Neutrophil (primary cell): ENCODE data around the gene ASTN1.

Source experiments
- H3K27ac ChIP-seq: fragments of 200-600 bp; sonication (generic); 2 replicates; pipeline ENCODE4 v1.5.1; 2016; ENCODE audit warnings: mild to moderate bottlenecking, moderate library complexity
- H3K27me3 ChIP-seq: fragments of 200-600 bp; sonication (generic); 2 replicates; pipeline ENCODE4 v1.6.0; 2016; ENCODE audit warnings: mild to moderate bottlenecking
- H3K36me3 ChIP-seq: fragments of 200-600 bp; sonication (generic); 2 replicates; pipeline ENCODE4 v1.5.1; 2017
- H3K4me1 ChIP-seq, 2 experiments: fragments of 200-600 bp in 1 of 2; sonication (generic) in 1 of 2; 1 replicate in 1 of 2; 2 replicates in 1 of 2; pipeline versions ENCODE4 v1.5.1 to v1.6.1; 2013 to 2016; ENCODE audit warnings: low read depth in 1 of 2, low read length in 1 of 2, mild to moderate bottlenecking in 1 of 2, moderate library complexity in 1 of 2; ENCODE audit not compliant: control insufficient read depth in 1 of 2, insufficient read depth in 1 of 2
- H3K4me3 ChIP-seq, 2 experiments: fragments of 200-600 bp in 1 of 2; sonication (generic) in 1 of 2; 1 replicate in 1 of 2; 2 replicates in 1 of 2; pipeline ENCODE4 v1.5.1; 2013 to 2016; ENCODE audit warnings: low read depth in 1 of 2, low read length in 1 of 2, mild to moderate bottlenecking in 1 of 2, moderate library complexity in 1 of 2
- H3K9me3 ChIP-seq: fragments of 200-600 bp; sonication (generic); 2 replicates; pipeline ENCODE4 v1.5.1; 2016
- TF ChIP-seq, protein P1 (sequence below): fragments of 200-600 bp; sonication (generic); IDR thresholded peaks from 2 replicates; pipeline ENCODE4 v1.5.1; 2016; ENCODE audit warnings: antibody characterized with exemption

The ASTN1 gene

DNA sequence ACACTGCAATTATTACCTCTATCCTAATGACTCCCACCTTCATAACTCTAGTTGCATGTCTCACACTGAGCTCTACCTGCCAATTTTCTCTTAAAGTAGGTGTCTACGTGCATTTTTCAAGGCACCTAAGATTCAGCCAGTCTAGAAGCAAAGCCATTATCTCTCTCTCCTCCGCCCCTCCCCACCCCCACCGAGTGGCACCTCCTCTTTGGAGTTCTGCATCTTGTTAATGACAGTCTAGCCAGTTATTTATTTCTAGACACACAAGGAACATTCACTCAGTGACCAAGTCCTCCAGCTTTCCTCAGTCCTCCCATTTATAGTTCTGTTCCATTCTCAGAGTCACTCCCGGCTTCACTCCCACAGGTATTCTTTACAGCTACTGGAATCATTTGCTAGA lies 47.6 kb downstream of the ASTN1 start:
- TF ChIP-seq, protein P1, sequence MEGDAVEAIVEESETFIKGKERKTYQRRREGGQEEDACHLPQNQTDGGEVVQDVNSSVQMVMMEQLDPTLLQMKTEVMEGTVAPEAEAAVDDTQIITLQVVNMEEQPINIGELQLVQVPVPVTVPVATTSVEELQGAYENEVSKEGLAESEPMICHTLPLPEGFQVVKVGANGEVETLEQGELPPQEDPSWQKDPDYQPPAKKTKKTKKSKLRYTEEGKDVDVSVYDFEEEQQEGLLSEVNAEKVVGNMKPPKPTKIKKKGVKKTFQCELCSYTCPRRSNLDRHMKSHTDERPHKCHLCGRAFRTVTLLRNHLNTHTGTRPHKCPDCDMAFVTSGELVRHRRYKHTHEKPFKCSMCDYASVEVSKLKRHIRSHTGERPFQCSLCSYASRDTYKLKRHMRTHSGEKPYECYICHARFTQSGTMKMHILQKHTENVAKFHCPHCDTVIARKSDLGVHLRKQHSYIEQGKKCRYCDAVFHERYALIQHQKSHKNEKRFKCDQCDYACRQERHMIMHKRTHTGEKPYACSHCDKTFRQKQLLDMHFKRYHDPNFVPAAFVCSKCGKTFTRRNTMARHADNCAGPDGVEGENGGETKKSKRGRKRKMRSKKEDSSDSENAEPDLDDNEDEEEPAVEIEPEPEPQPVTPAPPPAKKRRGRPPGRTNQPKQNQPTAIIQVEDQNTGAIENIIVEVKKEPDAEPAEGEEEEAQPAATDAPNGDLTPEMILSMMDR, result no peak
- no peaks in the 10 kb centered on the region for H3K27me3 ChIP-seq

DNA sequence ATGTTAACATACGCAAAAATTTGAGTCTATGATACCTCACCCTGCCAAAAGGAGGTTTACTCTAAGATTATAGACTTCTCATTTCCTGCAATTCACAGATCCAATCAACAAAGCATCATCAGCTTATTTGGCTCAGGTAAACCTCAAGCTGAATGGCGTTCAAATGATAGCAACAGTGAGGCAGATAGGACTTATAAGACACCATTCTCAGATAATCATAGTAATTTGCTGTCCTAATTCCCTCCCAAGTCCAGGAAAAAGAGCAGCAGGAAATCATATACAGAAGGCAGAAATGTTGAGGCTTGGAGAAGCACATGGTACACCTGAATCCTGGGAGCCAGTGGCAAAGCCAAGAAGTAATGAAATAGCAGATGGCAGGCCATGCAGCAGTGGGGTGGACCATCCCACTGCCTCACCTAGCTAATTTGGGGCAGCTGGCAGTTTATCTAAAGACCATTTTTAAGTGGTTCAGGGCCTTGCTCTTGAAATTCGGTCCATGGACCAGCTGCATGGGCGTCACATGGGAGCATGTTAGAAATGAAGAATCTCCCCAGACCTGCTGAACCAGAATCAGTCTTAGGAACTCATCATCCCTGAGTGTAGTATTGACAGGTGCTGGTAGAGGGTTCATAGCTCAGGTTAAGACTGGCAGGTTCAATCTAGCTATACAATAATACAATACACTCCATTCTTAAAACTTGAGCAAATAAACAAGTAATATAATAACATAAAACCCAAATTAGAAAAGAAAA lies 57.7 kb downstream of the ASTN1 start:
- Histone ChIP-seq H3K36me3 (no peaks in the 10 kb centered on the region), H3K27ac (no peak overlapping the region), H3K9me3 (no peaks in the 10 kb centered on the region), H3K4me1 (no peaks in the 10 kb centered on the region), H3K4me3 (no peak overlapping the region), H3K27me3 (no peaks in the 10 kb centered on the region)
- TF ChIP-seq, protein P1, result no peak

More for the DNA sequence above, 47.6 kb downstream of the ASTN1 start:
- H3K4me3 ChIP-seq, result no peak overlapping the region
- no peaks in the 10 kb centered on the region for H3K4me1 ChIP-seq
- no peak overlapping the region for H3K27ac ChIP-seq
- no peaks in the 10 kb centered on the region for H3K36me3 ChIP-seq
- no peaks in the 10 kb centered on the region for H3K9me3 ChIP-seq

DNA sequence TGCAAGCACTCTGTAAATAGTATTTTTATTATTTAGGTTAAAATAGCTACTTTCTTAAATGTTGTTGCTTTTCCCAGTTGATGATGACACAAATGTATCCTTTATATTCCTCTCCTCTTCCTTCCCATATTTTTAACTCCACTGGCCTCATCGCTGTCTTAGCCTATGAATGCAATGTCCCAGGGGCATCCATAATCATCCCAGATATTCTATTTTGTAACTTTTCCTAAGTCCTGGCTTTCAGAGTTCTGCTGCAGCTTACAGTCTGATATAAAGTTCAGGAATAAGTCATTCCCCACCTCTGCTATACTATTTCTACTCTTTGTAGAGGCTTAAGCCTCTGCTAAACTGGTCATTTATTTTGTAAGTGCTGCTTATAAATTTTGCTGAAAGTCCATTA lies 58.3 kb downstream of the ASTN1 start:
- Histone ChIP-seq H3K27ac (no peak overlapping the region), H3K36me3 (no peaks in the 10 kb centered on the region), H3K9me3 (no peaks in the 10 kb centered on the region), H3K27me3 (no peaks in the 10 kb centered on the region), H3K4me1 (no peaks in the 10 kb centered on the region), H3K4me3 (no peak overlapping the region)
- TF ChIP-seq, protein P1, result no peak

DNA sequence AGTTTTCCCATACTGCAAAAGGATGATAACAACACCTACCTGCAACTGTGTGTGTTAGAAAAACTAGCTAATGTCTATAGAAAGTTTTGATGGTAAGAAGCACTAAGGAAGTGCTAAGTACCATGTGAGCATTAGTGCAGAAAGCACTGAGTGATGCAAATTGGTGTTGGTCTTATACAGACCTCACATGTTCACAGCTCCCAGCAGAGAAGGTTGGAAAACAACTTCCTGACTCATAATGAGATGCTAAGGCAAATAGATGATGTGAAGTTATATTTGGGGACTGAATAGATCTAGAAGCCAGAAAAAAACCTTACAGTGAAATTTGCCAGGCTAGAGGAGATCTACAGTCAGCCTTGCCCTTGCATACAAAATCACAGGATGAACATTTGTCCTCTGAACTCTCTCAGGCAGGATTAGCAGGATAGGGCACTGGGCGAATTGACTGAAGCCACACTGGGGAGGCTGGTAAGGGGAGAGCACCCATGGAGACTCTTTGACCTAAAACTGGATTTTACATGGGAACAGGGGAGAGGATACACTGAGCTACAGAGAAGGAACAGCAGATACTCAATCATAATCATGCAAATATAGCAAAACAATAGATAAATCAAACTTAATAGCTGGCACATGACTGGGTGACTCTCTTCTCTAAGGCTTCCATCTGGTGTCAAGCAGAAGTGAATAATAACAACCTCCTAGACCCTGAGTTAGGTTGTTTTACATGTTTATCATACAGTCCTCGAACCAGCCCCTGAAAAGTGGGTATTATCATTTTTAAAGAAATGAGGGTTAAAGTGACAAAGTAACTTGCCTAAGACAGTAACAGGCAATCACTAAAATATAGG lies 61.3 kb downstream of the ASTN1 start:
- Histone ChIP-seq H3K9me3 (no peaks in the 10 kb centered on the region), H3K27ac (no peak overlapping the region), H3K4me1 (no peaks in the 10 kb centered on the region), H3K27me3 (no peaks in the 10 kb centered on the region), H3K4me3 (no peak overlapping the region), H3K36me3 (no peaks in the 10 kb centered on the region)
- TF ChIP-seq, protein P1, result no peak

DNA sequence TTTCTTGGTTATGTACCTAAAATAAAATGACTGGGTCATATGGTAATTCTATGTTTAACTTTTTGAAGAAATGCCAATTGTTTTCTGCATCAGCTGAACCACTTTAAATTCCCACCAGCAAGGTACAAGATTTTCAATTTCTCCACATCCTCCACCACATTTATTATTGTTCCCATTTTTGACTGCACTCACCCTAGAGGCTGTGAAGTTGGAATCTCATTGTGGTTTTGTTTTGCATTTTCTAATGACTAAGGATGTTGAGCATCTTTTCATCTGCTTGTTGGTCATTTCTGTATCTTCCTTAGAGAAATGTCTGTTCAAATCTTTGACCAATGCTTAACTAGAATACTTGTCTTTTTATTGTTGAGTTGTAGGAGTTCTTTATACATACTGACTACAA lies 72.5 kb downstream of the ASTN1 start:
- no peaks in the 10 kb centered on the region for H3K9me3 ChIP-seq
- H3K4me1 ChIP-seq, result no peaks in the 10 kb centered on the region
- no peak overlapping the region for H3K4me3 ChIP-seq
- H3K36me3 ChIP-seq, result no peaks in the 10 kb centered on the region
- TF ChIP-seq, protein P1, result no peak
- no peaks in the 10 kb centered on the region for H3K27me3 ChIP-seq
- no peak overlapping the region for H3K27ac ChIP-seq
